Measurements from ENCODE around the gene ATR.

- TF ChIP-seq CTCF (IDR thresholded peaks at IDR 0.05; ENCODE audit: poor library complexity, severe bottlenecking): no peak
- TF ChIP-seq EZH2 (IDR thresholded peaks at IDR 0.05; ENCODE audit: borderline replicate concordance, insufficient read depth, low read length, poor library complexity, severe bottlenecking): no peak
- TF ChIP-seq RAD21 (conservative IDR thresholded peaks at IDR 0.05): no peak
- TF ChIP-seq EP300 (conservative IDR thresholded peaks at IDR 0.05; ENCODE audit: poor library complexity, severe bottlenecking): no peak
Observed at GRCh38 chr3:142601713-142602112, 23.2 kb upstream of the ATR start.

Measured in neural cell (in vitro differentiated cells).